Measurements from ENCODE around the gene PARN.

Gene PARN

GRCh38 chr16:14524979-14525378 is 105.1 kb downstream of the PARN start:
- no peak for DNase-seq

GRCh38 chr16:14523632-14524031 is 106.4 kb downstream of the PARN start:
- DNase-seq, result no peak

GRCh38 chr16:14522671-14523070 is 107.4 kb downstream of the PARN start:
- no peak for DNase-seq

- DNase-seq, result no peak
Measured at GRCh38 chr16:14520753-14521152, 109.3 kb downstream of the PARN start.

- DNase-seq, result no peak
Measured at GRCh38 chr16:14514967-14515366, 115.1 kb downstream of the PARN start.

- DNase-seq, result no peak
Measured at GRCh38 chr16:14513389-14514107, 116.5 kb downstream of the PARN start.

GRCh38 chr16:14511800-14512135 is 118.3 kb downstream of the PARN start:
- no peak for DNase-seq

GRCh38 chr16:14510939-14511799 is 118.9 kb downstream of the PARN start:
- DNase-seq, result no peak

GRCh38 chr16:14510581-14510938 is 119.5 kb downstream of the PARN start:
- no peak for DNase-seq

- DNase-seq, result no peak
Measured at GRCh38 chr16:14509675-14510132, 120.4 kb downstream of the PARN start.

- no peak for DNase-seq
Measured at GRCh38 chr16:14509055-14509454, 121.0 kb downstream of the PARN start.

GRCh38 chr16:14505846-14506245 is 124.2 kb downstream of the PARN start:
- no peak for DNase-seq

GRCh38 chr16:14502932-14503741 is 126.9 kb downstream of the PARN start:
- DNase-seq, result no peak

GRCh38 chr16:14502256-14502875 is 127.7 kb downstream of the PARN start:
- no peak for DNase-seq

GRCh38 chr16:14501331-14502255 is 128.5 kb downstream of the PARN start:
- no peak for DNase-seq

- DNase-seq, result no peak
Measured at GRCh38 chr16:14500791-14501190, 129.3 kb downstream of the PARN start.

GRCh38 chr16:14499110-14499509 is 130.9 kb downstream of the PARN start:
- no peak for DNase-seq

GRCh38 chr16:14497245-14498082 is 132.6 kb downstream of the PARN start:
- DNase-seq, result no peak

- DNase-seq, result no peak
Measured at GRCh38 chr16:14496786-14497185, 133.3 kb downstream of the PARN start.

- DNase-seq, result no peak
Measured at GRCh38 chr16:14496047-14496770, 133.9 kb downstream of the PARN start.
